PC-9 (cell line): ENCODE data around the gene RAD9A.

Source experiments
- CTCF ChIP-seq: fragments of 200-600 bp; sonication (generic); conservative IDR thresholded peaks from 2 replicates; pipeline ENCODE4 v1.6.1; 2017; ENCODE audit warnings: mixed run types, antibody characterized with exemption, mild to moderate bottlenecking, moderate library complexity
- EZH2 ChIP-seq: fragments of 200-600 bp; sonication (generic); IDR thresholded peaks from 2 replicates; pipeline ENCODE4 v1.8.0; 2017; ENCODE audit warnings: antibody characterized with exemption, low read depth

- TF ChIP-seq CTCF = no peak
- no peak for TF ChIP-seq EZH2
Measured at GRCh38 chr11:67445515-67445914, 53.7 kb downstream of the RAD9A start.
